GM12873 (cell line): ENCODE data around the gene IRAG1.

Experiments used
- CTCF ChIP-seq: IDR thresholded peaks from 2 replicates; pipeline ENCODE4 v1.5.1; 2012; ENCODE audit warnings: low read depth, mild to moderate bottlenecking, moderate library complexity, low read length, control low read depth; ENCODE audit not compliant: insufficient read depth; ENCODE audit errors: missing control alignments

The IRAG1 gene

GRCh38 chr11:10663990-10664389 lies 29.6 kb downstream of the IRAG1 start:
- no peak for TF ChIP-seq CTCF

DNA sequence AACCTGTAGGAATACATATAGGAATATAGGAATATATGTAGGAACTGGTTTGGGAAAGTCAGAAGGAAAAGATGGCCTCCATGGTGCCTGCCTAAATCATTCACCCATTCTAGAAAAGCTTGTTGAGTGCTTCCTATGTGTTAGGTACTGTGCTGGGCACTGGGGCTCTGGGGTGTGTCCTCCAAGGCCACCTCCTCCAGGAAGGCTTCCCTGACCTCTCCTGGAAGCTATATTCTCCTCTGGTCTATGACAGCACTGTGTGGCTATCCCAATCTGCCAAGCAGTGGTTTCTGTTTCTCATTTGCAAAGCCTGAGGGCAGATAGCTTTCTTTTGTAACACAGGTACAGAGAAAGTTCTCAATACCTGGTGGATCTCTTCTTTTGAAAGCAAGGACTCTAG lies 30.2 kb downstream of the IRAG1 start:
- no peak for TF ChIP-seq CTCF

GRCh38 chr11:10660323-10660722 lies 33.2 kb downstream of the IRAG1 start:
- no peak for TF ChIP-seq CTCF

DNA sequence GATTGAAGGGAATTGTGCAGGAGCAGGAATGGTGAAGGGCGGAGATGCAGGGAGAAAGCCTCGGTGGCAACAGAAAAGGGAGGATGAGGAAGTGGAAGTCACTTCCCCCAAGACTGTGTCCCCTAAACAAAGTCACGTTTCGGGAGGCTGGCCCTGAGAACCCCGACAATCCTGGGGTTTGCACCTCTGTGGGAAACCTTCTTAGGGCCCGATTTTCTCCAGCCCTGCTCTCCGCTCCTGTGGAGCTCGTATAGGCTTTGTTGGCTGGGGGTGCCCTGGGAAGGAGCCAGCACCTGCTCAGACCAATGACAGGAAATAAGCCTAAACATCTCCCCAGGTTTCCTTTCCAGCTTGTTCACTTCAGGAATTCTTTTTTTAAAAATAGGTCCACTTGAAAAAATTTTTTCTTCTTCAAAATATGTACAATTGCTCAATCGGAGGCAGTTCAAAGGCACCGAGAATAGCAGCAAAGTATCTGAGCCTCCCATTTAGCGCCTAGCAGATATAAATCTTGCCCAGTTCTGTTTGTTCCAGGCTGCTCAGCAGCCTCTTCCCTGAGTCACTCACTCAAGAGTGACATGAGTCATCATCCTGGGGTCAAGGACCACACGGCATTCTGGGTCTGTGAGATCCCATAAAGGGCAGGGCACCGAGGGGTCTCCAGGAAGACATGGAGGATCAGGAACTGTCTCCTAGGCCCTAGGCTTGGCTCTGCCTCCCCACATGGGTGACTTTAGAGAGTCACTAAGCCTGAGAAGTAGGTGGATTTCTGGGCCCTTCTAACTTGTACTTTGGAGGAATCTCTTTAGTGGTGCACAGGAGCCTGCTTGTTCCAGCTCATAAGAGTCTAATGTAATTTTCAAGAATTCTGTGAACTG lies 34.0 kb downstream of the IRAG1 start:
- no peak for TF ChIP-seq CTCF

DNA sequence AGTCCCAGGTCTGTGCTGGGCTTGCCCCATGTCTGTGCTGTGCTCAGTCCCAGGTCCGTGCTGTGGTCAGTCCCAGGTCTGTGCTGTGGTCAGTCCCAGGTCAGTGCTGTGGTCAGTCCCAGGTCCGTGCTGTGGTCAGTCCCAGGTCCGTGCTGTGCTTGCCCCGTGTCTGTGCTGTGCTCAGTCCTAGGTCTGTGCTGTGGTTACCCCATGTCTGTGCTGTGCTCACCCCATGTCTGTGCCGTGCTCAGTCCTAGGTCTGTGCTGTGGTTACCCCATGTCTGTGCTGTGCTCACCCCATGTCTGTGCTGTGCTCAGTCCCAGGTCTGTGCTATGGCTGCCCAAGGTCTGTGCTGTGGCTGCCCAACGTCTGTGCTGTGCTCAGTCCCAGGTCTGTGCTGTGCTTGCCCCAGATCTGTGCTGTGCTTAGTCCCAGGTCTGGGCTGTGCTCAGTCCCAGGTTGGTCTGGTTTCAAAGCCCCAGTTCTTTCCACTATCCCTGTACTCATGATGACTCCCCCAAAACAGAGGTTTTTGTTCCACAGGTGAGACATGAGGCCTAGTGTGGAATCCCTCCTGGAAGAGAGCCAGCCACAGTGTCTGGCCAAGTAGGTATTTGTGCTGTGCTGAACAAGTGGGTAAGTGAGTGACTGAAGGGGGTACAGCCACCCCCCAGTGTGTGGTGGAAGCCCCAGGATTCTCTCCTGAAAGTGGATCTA lies 34.8 kb downstream of the IRAG1 start:
- no peak for TF ChIP-seq CTCF

DNA sequence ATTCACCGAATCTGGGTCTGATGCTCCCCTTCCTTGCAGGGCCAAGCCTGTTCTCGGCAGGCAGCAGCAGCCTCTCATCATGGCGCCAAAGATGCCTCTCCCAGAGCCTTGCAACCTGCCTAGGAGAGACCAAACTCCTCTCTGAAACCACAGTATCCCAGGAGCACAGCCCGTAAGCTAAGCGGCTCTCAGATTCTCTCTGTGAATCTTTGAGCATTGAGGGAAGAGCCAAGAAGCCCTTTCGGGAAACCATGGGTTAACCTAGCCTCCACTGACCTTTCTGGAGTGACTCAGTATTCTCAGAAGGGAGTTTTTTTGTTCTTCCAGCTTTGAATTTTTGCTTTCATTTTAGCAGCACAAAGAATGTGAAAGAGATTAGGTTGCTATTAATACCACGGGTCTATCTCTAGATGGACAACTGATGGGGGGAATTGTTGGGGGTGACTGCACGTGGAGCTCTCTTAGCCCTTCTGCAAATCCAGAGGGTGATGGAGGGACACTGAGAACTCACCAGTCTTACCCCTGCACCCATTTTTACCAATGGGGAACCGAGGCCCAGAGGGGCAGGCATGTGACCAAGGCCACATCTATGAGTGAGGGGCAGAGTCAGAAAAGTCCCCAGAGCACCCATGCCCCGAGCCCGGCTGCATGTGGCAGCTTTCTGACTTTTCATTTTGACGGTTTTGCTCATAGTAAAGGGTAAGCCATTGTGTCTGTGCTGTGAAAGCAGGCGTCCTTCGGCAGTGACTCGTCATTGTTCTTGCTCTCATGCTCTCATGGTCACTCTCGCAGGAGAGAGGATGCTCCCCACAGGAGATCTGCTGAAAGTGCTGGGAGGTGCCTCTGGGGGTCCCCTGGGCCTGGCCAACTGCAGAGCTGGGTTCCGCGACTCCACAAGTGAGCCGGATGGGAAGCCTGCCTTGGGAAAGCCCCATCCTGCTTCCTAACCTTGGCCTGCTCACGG lies 36.0 kb downstream of the IRAG1 start:
- no peak for TF ChIP-seq CTCF
